GM19455 (cell line): ENCODE data around the gene RHO.
A peak's percentile ranks its signal among the peaks of the same experiment; 100 is the strongest.

Source experiments
- ATAC-seq: cut with Tn5 transposase; IDR thresholded peaks from one replicate; pipeline ENCODE4 v1.9.1; 2021; ENCODE audit not compliant: unreplicated experiment

The RHO gene

DNA sequence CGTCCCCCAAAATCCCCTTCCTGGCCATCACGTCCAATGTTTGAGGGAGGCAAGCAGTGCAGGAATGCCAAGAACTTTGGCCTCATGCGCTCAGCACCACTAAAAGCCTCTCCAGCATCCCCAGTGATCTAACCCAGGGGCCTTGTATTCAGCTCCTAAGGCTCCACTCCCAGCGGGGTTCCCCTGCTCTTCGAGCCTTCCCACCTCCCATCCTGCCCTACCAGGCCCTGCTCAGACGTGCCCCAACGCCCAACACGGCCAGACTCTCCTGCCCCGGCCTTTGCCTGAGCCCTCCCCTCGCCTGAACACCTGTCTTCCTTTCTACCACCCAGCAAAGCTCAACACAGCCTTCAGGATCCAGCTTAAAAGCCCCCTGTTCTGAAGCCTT is 47.6 kb downstream of the RHO start:
- ATAC-seq: no peak

DNA sequence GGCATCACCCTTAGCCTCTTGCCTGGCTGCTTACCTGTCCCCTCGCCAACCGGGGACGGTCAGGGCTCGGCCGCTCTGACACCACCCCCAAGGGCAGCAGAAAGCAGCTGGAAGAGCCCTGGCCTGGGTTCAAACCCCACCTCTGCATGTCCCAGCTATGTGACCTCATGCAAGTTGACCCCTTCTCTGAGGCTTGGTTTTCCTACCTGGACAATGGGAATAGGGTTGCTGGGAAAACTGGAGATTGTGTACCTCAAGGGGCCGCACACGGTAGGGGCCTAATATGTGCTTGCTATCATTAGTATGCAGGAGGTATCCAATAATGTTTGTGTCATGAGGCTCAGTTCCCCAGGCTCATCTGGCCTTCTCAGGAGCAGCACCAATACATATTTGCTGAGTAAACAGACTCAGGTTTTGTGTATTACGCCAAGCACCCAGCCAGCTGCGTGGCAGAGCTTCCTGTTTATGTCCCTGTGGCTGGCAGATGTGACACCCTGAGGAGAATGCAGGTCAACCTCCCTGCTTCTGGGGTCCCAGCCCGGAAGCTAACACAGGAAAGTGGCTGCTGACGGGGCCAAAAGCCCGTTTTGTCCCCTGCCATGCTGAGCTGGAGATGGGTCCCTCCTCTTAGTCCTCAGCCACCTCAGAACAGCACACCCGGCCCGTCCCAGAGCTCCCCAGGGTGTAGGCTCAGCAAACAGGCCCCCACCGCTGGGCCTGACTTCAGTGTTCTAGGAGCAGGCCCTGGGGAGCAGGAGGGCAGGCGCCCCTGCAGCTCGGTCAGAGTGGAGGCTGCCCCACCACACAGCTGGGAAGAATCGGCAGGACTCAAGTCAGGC is 48.3 kb downstream of the RHO start:
- peak; percentile 55 for ATAC-seq

DNA sequence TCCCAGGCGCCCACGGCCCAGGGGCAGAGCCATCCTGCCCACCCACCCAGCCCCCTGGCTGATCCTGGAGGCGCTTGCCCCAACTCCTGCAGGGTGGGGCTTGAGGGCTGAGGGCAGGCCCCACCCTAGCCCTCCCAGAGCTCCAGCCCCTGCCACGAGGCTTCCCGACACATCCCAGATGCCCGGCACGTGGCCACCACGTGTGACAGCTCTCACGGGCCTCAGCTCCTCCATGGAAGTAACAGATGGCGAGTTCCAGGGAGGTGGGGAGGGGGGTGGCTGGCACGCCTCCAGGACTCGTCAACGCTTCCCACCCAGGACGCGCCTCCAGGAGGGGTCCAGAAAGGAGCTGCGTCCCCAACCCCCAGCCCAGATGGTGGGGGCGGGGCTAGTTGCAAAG is 48.9 kb downstream of the RHO start:
- no peak for ATAC-seq

DNA sequence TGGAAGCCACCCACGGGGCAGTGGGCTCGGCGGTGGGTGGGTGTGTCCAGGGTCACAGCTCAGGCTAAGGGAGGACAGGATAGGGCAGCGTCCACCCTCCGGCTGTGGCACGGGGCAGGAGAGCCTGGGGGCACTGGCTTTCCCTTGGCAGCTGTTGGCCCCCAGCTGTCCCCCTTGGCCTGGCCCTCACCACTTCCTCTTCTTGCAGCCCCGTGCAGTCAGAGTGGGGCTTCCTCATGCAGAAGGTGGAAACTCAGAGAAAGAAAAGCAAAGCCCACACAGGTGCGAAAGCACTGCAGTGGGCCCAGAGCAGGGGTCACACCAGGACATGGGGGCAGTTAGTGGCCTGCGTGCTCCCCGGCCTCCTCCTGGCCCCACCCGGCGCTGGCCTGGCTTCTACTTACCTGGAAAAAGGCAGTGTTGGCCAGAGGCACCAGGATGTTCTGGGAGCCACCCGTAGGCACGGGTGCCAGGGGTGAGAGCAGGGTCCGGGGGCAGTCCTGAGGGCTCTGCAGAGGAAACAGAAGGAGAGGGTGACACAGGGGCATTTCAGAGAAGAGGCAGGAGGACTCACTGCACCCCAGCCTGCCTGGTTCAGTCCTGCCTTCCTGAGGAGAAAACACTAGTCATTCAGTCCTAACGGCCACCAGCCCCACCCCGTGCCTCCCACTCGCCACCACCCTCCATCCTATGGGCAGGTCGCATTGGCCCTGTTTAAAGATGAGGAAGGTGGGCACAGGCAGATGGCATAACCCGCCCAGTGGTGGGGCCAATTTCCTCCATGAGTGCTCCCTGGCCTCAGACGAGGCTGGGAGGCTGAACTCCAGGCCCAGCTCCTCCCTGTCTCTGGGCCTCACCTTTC is 49.7 kb downstream of the RHO start:
- ATAC-seq: no peak

GRCh38 chr3:129579991-129580390 is 51.6 kb downstream of the RHO start:
- no peak for ATAC-seq

DNA sequence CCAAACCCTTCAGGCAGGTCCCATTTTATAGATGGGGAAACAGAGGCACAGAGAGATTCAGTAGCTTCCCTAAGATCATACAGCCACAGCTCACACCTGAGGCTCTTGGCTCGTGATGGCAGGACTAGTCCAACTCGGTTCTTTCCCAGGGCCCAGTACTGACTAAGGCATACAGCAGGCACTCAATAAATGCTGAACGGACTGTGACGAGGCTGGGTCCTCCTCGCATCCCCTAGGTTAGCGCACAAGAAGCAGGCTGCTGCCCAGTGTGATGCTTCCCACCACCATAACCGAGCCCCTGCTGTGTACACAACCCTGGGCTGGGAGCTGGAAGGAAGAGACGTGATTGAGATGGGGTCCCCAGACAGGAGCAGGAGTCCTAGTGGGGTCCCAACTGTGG is 53.2 kb downstream of the RHO start:
- ATAC-seq: no peak

- ATAC-seq: no peak
Measured at GRCh38 chr3:129582799-129583198, 54.4 kb downstream of the RHO start.

DNA sequence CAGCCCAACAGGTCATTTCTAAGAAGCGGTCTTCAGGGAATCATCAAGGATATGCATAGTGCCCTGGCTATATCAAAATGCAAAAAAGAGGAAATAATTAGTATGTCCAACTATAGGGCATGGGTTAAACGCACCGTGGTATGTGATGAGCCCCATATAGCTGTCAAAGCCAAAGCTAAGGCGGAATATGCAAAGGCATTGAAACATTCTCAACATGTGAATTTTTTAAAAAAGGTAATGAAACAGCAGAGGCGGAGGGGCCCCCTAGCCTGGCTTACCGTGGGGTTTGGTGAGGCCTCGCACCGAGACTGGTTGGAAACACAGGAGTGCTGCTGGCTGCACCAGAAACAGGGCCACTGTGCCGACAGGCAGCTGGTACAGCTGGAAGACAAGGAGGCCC is 54.9 kb downstream of the RHO start:
- ATAC-seq: no peak

DNA sequence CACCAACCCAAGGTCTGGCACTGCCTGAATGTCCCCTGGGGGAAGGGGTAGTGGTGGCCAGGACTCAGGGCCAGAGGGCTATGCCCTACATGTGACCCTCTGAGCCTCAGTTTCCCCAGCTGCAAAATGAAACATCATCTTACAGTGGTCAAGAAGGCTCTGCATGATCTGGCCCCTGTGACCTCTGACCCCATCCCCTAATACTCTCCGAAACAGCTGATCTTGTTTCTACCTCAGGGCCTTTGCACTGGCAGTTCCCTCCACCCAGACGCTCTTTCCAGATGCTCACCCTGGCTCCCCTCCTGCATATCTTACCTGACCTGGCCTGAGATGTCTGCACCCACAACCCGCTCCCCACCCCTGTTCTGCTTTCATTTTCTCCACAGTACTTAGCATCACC is 56.2 kb downstream of the RHO start:
- no peak for ATAC-seq
